MCF 10A (cell line): ENCODE measurements around the gene ETV7. TPM values are rescaled to one million over a fixed set of nuclear protein-coding genes. Genes with fewer than 3 reads are reported as not detected.

Source experiments
- BruUV-seq: library from RNA; stranded (reverse); fragments of 400-500 nt; replicated peaks from 2 replicates; lab custom pipeline; 2021; lab: Mats Ljungman, UMichigan
- CTCF ChIA-PET: fragments of 300-600 bp; sonication (Branson Sonifier 250); formaldehyde crosslinking; extraction: SDS; loops from one replicate; lab custom pipeline; 2021; ENCODE audit warnings: antibody characterized with exemption, inconsistent platforms; lab: Yijun Ruan, JAX
- POLR2A ChIA-PET: fragments of 300-600, 350-650 bp; sonication (Branson Sonifier 250); formaldehyde crosslinking; extraction: SDS; loops from one replicate; lab custom pipeline; 2020; ENCODE audit warnings: antibody characterized with exemption, inconsistent platforms; lab: Yijun Ruan, JAX
- DNase-seq: peaks from one replicate; pipeline ENCODE4 v3.0.0-alpha.2; 2018; ENCODE audit not compliant: unreplicated experiment
- H3K27ac Mint-ChIP-seq: one replicate; pipeline ENCODE4 v1.8.0; 2022; ENCODE audit warnings: mild to moderate bottlenecking, low read depth, mixed read lengths; ENCODE audit not compliant: unreplicated experiment
- H3K27me3 Mint-ChIP-seq: one replicate; pipeline ENCODE4 v1.8.0; 2022; ENCODE audit warnings: mixed read lengths; ENCODE audit not compliant: insufficient read depth, unreplicated experiment
- H3K36me3 Mint-ChIP-seq: one replicate; pipeline ENCODE4 v1.8.0; 2022; ENCODE audit warnings: mild to moderate bottlenecking, moderate library complexity, mixed read lengths; ENCODE audit not compliant: insufficient read depth, unreplicated experiment
- H3K4me1 Mint-ChIP-seq: one replicate; pipeline ENCODE4 v1.8.0; 2022; ENCODE audit warnings: mixed read lengths; ENCODE audit not compliant: insufficient read depth, unreplicated experiment
- H3K4me3 Mint-ChIP-seq: one replicate; pipeline ENCODE4 v1.8.0; 2022; ENCODE audit warnings: mild to moderate bottlenecking, moderate library complexity, mixed read lengths; ENCODE audit not compliant: unreplicated experiment
- H3K9me3 Mint-ChIP-seq: one replicate; pipeline ENCODE4 v1.8.0; 2022; ENCODE audit warnings: mixed read lengths; ENCODE audit not compliant: unreplicated experiment
- intact Hi-C: fragments of 100-400 bp; cut with micrococcal nuclease; formaldehyde crosslinking; loops from 2 replicates; pipeline ENCODE4 v1.14.1; 2022
- total RNA-seq: library from RNA; stranded (reverse); gene quantifications from 2 replicates; pipeline ENCODE4 v1.2.3, GENCODE V29; 2022
- TF ChIP-seq, protein P1 (sequence below): fragments of 200-600 bp; IDR thresholded peaks from one replicate; pipeline ENCODE4 v1.8.0; 2022; ENCODE audit warnings: antibody characterized with exemption, mild to moderate bottlenecking; ENCODE audit not compliant: unreplicated experiment

The ETV7 gene
- total RNA-seq, 1 experiment from 2014 or later = 0.47 TPM

GRCh38 chr6:36358226-36358915 is 29.1 kb downstream of the ETV7 start:
- no TSS peak for BruUV-seq
- Mint-ChIP-seq H3K4me1 (no peaks in the 10 kb centered on the region), H3K9me3 (no peaks in the 10 kb centered on the region), H3K27me3 (no peaks in the 10 kb centered on the region), H3K4me3 (no peak overlapping the region), H3K27ac (no peak overlapping the region), H3K36me3 (no peaks in the 10 kb centered on the region)
- ChIA-PET CTCF (interaction anchor here (0.6 to 3.9 kb wide), 10 partner anchors 11 to 806 kb away, joined by 3 to 29 read pairs (median 4); no protein-coding TSS in a partner anchor), POLR2A (interaction anchor here (0.6 kb wide), 2 partner anchors 8 to 15 kb away, joined by 3 read pairs; no protein-coding TSS in a partner anchor)
- DNase-seq = no peak
- TF ChIP-seq, protein P1, sequence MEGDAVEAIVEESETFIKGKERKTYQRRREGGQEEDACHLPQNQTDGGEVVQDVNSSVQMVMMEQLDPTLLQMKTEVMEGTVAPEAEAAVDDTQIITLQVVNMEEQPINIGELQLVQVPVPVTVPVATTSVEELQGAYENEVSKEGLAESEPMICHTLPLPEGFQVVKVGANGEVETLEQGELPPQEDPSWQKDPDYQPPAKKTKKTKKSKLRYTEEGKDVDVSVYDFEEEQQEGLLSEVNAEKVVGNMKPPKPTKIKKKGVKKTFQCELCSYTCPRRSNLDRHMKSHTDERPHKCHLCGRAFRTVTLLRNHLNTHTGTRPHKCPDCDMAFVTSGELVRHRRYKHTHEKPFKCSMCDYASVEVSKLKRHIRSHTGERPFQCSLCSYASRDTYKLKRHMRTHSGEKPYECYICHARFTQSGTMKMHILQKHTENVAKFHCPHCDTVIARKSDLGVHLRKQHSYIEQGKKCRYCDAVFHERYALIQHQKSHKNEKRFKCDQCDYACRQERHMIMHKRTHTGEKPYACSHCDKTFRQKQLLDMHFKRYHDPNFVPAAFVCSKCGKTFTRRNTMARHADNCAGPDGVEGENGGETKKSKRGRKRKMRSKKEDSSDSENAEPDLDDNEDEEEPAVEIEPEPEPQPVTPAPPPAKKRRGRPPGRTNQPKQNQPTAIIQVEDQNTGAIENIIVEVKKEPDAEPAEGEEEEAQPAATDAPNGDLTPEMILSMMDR = no peak
- intact Hi-C loops = no loop called here

DNA sequence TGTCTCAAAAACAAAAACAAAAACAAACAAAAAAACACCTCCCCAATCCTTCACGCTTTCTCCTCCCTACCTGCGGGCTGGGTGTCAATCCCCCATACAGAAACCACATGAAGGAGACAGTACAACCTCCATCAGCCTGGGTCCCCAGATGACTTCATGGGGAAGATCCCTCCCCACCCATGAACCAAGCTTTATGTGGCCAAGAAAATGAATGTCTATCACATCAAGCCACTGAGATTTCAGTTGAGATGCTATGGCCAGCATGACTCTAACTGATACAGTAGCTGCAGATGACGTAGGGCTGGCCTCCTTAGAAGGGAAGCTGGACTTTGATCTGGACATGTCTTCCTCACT is 29.6 kb downstream of the ETV7 start:
- H3K4me1 Mint-ChIP-seq = no peaks in the 10 kb centered on the region
- no peak overlapping the region for H3K27ac Mint-ChIP-seq
- H3K36me3 Mint-ChIP-seq = no peaks in the 10 kb centered on the region
- no TSS peak for BruUV-seq
- no peak overlapping the region for H3K4me3 Mint-ChIP-seq
- TF ChIP-seq, protein P1 = no peak
- intact Hi-C loops = no loop called here
- ChIA-PET CTCF (interaction anchor here (0.7 to 3.9 kb wide), 4 partner anchors 12 to 233 kb away, joined by 3 to 29 read pairs (median 8); no protein-coding TSS in a partner anchor), POLR2A (interaction anchor here (0.6 kb wide), 2 partner anchors 7 to 16 kb away, joined by 3 read pairs; no protein-coding TSS in a partner anchor)
- no peaks in the 10 kb centered on the region for H3K9me3 Mint-ChIP-seq
- no peak for DNase-seq
- H3K27me3 Mint-ChIP-seq = no peaks in the 10 kb centered on the region

- ChIA-PET POLR2A (interaction anchor here (0.6 kb wide), 2 partner anchors 35 to 122 kb away, joined by 3 read pairs; no protein-coding TSS in a partner anchor), CTCF (interaction anchor here (0.6 to 8.5 kb wide), 7 partner anchors 15 to 404 kb away, joined by 3 to 43 read pairs (median 4); no protein-coding TSS in a partner anchor)
- H3K27ac Mint-ChIP-seq = no peak overlapping the region
- no peak for DNase-seq
- intact Hi-C loops = no loop called here
- no peaks in the 10 kb centered on the region for H3K9me3 Mint-ChIP-seq
- no peaks in the 10 kb centered on the region for H3K4me1 Mint-ChIP-seq
- H3K36me3 Mint-ChIP-seq = no peaks in the 10 kb centered on the region
- H3K4me3 Mint-ChIP-seq = no peak overlapping the region
- H3K27me3 Mint-ChIP-seq = no peaks in the 10 kb centered on the region
- TF ChIP-seq, protein P1 = no peak
- no TSS peak for BruUV-seq
Observed at GRCh38 chr6:36355819-36356218, 31.6 kb downstream of the ETV7 start.

- POLR2A ChIA-PET = no interaction called here
- H3K9me3 Mint-ChIP-seq = no peaks in the 10 kb centered on the region
- no peak for DNase-seq
- H3K4me3 Mint-ChIP-seq = no peak overlapping the region
- H3K27ac Mint-ChIP-seq = no peak overlapping the region
- BruUV-seq = no TSS peak
- CTCF ChIA-PET = interaction anchor here (0.8 to 8.5 kb wide), 3 partner anchors 13 to 259 kb away, joined by 3 to 43 read pairs (median 4); no protein-coding TSS in a partner anchor
- TF ChIP-seq, protein P1 = no peak
- H3K36me3 Mint-ChIP-seq = no peaks in the 10 kb centered on the region
- intact Hi-C loops = no loop called here
- no peaks in the 10 kb centered on the region for H3K27me3 Mint-ChIP-seq
- H3K4me1 Mint-ChIP-seq = peaks cover 6% of the 10 kb centered on the region
Observed at GRCh38 chr6:36353411-36353915, 34.0 kb downstream of the ETV7 start.
